Measurements from ENCODE around the gene STAP1.

DNA sequence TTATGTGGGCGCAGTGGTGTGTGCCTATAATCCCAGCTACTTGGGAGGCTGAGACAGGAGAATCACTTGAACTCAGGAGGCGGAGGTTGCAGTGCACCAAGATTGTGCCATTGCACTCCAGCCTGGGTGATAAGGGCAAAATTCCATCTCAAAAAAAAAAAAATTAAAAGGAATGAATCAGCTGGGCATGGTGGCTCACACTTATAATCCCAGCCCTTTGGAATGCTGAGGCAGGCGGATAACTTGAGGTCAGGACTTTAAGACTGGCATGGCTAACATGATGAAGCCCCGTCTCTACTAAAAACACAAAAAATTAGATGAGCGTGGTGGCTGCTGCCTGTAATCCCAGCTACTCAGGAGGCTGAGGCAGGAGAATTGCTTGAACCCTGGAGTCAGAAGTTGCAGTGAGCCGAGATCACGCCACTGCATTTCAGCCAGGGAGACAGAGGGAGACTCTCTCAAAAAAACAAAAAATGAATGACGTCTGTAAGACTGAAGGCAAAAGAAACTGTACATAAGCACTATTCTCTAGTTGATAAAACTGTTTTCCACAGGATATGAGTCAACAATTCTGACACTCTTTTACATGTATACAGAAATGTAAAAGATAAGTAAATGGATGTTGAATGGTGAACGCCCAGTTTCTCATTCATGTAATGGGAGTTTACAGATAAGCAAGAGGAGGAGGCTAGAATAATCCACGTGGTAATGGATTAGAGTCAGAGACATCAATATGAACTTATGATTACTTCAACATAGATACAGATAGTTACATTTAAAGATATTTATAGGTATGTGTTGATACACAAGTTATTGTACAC, 35.5 kb upstream of the STAP1 start:
- TF ChIP-seq FOXA1 (IDR thresholded peaks at IDR 0.05) (no peak), CTCF (IDR thresholded peaks at IDR 0.05; ENCODE audit: low read depth, low read length, missing input control) (no peak), GABPA (IDR thresholded peaks at IDR 0.05 in 1 of 2, conservative IDR thresholded peaks at IDR 0.05 in 1 of 2) (no peak), SP1 (IDR thresholded peaks at IDR 0.05) (no peak)
- TF ChIP-seq, protein P1, sequence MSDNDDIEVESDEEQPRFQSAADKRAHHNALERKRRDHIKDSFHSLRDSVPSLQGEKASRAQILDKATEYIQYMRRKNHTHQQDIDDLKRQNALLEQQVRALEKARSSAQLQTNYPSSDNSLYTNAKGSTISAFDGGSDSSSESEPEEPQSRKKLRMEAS (IDR thresholded peaks at IDR 0.05) = no peak
